ENCODE measurements around the gene SMC3. TPM values are rescaled to one million over a fixed set of nuclear protein-coding genes. Genes with fewer than 3 reads are reported as not detected.

SMC3 gene
- total RNA-seq, 2 experiments from 2014 or later: 38.4 to 73.4 TPM

- ChIA-PET POLR2A (interaction anchor here (0.8 kb wide), 1 partner anchor 10 kb away, joined by 3 read pairs; no protein-coding TSS in a partner anchor), CTCF (ENCODE audit: unreplicated experiment) (no interaction called here)
- no peak for DNase-seq (ENCODE audit: low spot score)
- H3K9me2 ChIP-seq (ENCODE audit: insufficient read depth, low read length): no peaks in the 10 kb centered on the region
- no peak overlapping the region for H3K4me2 ChIP-seq (ENCODE audit: low read length)
- no TSS peak for BruUV-seq (replicated peaks)
- H3K79me2 ChIP-seq (ENCODE audit: insufficient read depth, low read depth, low read length): no peaks in the 10 kb centered on the region
- no peak overlapping the region for H2AFZ ChIP-seq (ENCODE audit: low read length)
- no peaks in the 10 kb centered on the region for H3K9me3 ChIP-seq (ENCODE audit: low read length)
- intact Hi-C loops (cut with micrococcal nuclease; ENCODE audit: unreplicated experiment): no loop called here
- no peak overlapping the region for H3K27ac ChIP-seq (ENCODE audit: low read depth, low read length, poor library complexity, severe bottlenecking)
- H3K36me3 ChIP-seq (ENCODE audit: insufficient read depth, low read length): no peaks in the 10 kb centered on the region
- H3K4me1 ChIP-seq (ENCODE audit: insufficient read depth, low read length, poor library complexity, severe bottlenecking): no peaks in the 10 kb centered on the region
- TF ChIP-seq CTCF (conservative IDR thresholded peaks at IDR 0.05; ENCODE audit: low read length): no peak
- TF ChIP-seq EZH2phosphoT487 (IDR thresholded peaks at IDR 0.05; ENCODE audit: borderline replicate concordance, low read depth, low read length): no peak
- no peaks in the 10 kb centered on the region for H4K20me1 ChIP-seq (ENCODE audit: insufficient read depth, low read length)
- H3K4me3 ChIP-seq (ENCODE audit: low read depth, low read length, poor library complexity, severe bottlenecking): no peak overlapping the region
Measured at GRCh38 chr10:110632591-110633215, 65.2 kb downstream of the SMC3 start.

GRCh38 chr10:110634527-110635209 is 67.2 kb downstream of the SMC3 start:
- H3K9me2 ChIP-seq (ENCODE audit: insufficient read depth, low read length): no peaks in the 10 kb centered on the region
- no peak for TF ChIP-seq EZH2phosphoT487 (IDR thresholded peaks at IDR 0.05; ENCODE audit: borderline replicate concordance, low read depth, low read length)
- no peak for TF ChIP-seq CTCF (conservative IDR thresholded peaks at IDR 0.05; ENCODE audit: low read length)
- no TSS peak for BruUV-seq (replicated peaks)
- ChIA-PET CTCF (ENCODE audit: unreplicated experiment) (no interaction called here), POLR2A (interaction anchor here (0.7 kb wide), 1 partner anchor 338 kb away, joined by 3 read pairs; no protein-coding TSS in a partner anchor)
- no peaks in the 10 kb centered on the region for H4K20me1 ChIP-seq (ENCODE audit: insufficient read depth, low read length)
- no peaks in the 10 kb centered on the region for H3K9me3 ChIP-seq (ENCODE audit: low read length)
- H3K36me3 ChIP-seq (ENCODE audit: insufficient read depth, low read length): no peaks in the 10 kb centered on the region
- H3K4me3 ChIP-seq (ENCODE audit: low read depth, low read length, poor library complexity, severe bottlenecking): no peak overlapping the region
- intact Hi-C loops (cut with micrococcal nuclease; ENCODE audit: unreplicated experiment): no loop called here
- H3K79me2 ChIP-seq (ENCODE audit: insufficient read depth, low read depth, low read length): no peaks in the 10 kb centered on the region
- no peak overlapping the region for H2AFZ ChIP-seq (ENCODE audit: low read length)
- no peak overlapping the region for H3K27ac ChIP-seq (ENCODE audit: low read depth, low read length, poor library complexity, severe bottlenecking)
- no peak for DNase-seq (ENCODE audit: low spot score)
- no peak overlapping the region for H3K4me2 ChIP-seq (ENCODE audit: low read length)
- H3K4me1 ChIP-seq (ENCODE audit: insufficient read depth, low read length, poor library complexity, severe bottlenecking): no peaks in the 10 kb centered on the region

GRCh38 chr10:110636572-110636931 is 69.1 kb downstream of the SMC3 start:
- Histone ChIP-seq H3K36me3 (ENCODE audit: insufficient read depth, low read length) (no peaks in the 10 kb centered on the region), H3K4me3 (ENCODE audit: low read depth, low read length, poor library complexity, severe bottlenecking) (no peak overlapping the region), H4K20me1 (ENCODE audit: insufficient read depth, low read length) (no peaks in the 10 kb centered on the region), H3K9me3 (ENCODE audit: low read length) (no peaks in the 10 kb centered on the region), H3K4me2 (ENCODE audit: low read length) (no peak overlapping the region), H3K9me2 (ENCODE audit: insufficient read depth, low read length) (no peaks in the 10 kb centered on the region), H3K79me2 (ENCODE audit: insufficient read depth, low read depth, low read length) (no peaks in the 10 kb centered on the region), H2AFZ (ENCODE audit: low read length) (no peak overlapping the region), H3K27ac (ENCODE audit: low read depth, low read length, poor library complexity, severe bottlenecking) (no peak overlapping the region), H3K4me1 (ENCODE audit: insufficient read depth, low read length, poor library complexity, severe bottlenecking) (peaks cover 8% of the 10 kb centered on the region)
- no TSS peak for BruUV-seq (replicated peaks)
- CTCF ChIA-PET (ENCODE audit: unreplicated experiment): no interaction called here
- no peak for TF ChIP-seq EZH2phosphoT487 (IDR thresholded peaks at IDR 0.05; ENCODE audit: borderline replicate concordance, low read depth, low read length)
- TF ChIP-seq CTCF (conservative IDR thresholded peaks at IDR 0.05; ENCODE audit: low read length): no peak
- intact Hi-C loops (cut with micrococcal nuclease; ENCODE audit: unreplicated experiment): no loop called here
- DNase-seq (ENCODE audit: low spot score): no peak
- POLR2A ChIA-PET: interaction anchor here (0.8 to 1.5 kb wide), 4 partner anchors 13 to 22 kb away, joined by 3 to 6 read pairs (median 4); no protein-coding TSS in a partner anchor

All from OCI-LY7 (cell line).